ENCODE data around the gene ABCC6. TPM values are rescaled to one million over a fixed set of nuclear protein-coding genes. Genes with fewer than 3 reads are reported as not detected.

ABCC6 gene
- total and polyA plus RNA-seq, 10 of the 15 experiments (the other 5 are each of a cell fraction or from before 2014, with no cell fraction given): 0.05 to 0.13 (median 0.06) TPM; not detected in 5

GRCh38 chr16:16124438-16124837, 98.9 kb downstream of the ABCC6 start:
- SMC1A ChIA-PET (ENCODE audit: uncharacterized antibody, unreplicated experiment): no interaction called here
- in situ Hi-C loops (cut with MboI) (loop anchor here (10.0 kb wide), 1 partner anchor 60 kb away; no protein-coding TSS in a partner anchor), intact Hi-C loops (cut with micrococcal nuclease; ENCODE audit: unreplicated experiment) (loop anchor here (10.0 kb wide), 1 partner anchor 360 kb away; no protein-coding TSS in a partner anchor)
- CTCF ChIA-PET: interaction anchor here (0.9 to 1.2 kb wide), 3 partner anchors 236 to 303 kb away, joined by 3 to 8 read pairs (median 5); partner anchors contain the start of gene CEP20
- H4K20me1 ChIP-seq (ENCODE audit: control insufficient read depth, insufficient read depth): no peaks in the 10 kb centered on the region
- DNase-seq (ENCODE audit: low read depth, low spot score) (no peak), FAIRE-seq (no peak), ATAC-seq (no peak)
- H3K27ac ChIP-seq (ENCODE audit: control insufficient read depth, insufficient read depth): no peak overlapping the region
- no peak overlapping the region for H3K4me3 ChIP-seq
- no peak overlapping the region for H3K4me2 ChIP-seq (ENCODE audit: control insufficient read depth, insufficient read depth)
- H3K79me2 ChIP-seq (ENCODE audit: control insufficient read depth, insufficient read depth, low read length): no peaks in the 10 kb centered on the region
- no peak overlapping the region for H3K9ac ChIP-seq (ENCODE audit: control insufficient read depth, insufficient read depth, low read length)
- POLR2A ChIA-PET: no interaction called here
- H3K36me3 ChIP-seq (ENCODE audit: control insufficient read depth in 2 of 2, insufficient read depth in 2 of 2, low read length in 1 of 2): peaks cover 11 to 45% of the 10 kb centered on the region in 2 experiments
- no peak overlapping the region for H2AFZ ChIP-seq (ENCODE audit: control insufficient read depth, low read depth, low read length)
- RAD21 ChIA-PET (ENCODE audit: unreplicated experiment): interaction anchor here (0.5 kb wide), 2 partner anchors 109 to 298 kb away, joined by 3 to 4 read pairs; no protein-coding TSS in a partner anchor
- no TSS peak for BruUV-seq (replicated peaks)
- no peaks in the 10 kb centered on the region for H3K27me3 ChIP-seq (replicated peaks in 1 of 2; ENCODE audit: control insufficient read depth in 2 of 2, insufficient read depth in 2 of 2, low read length in 1 of 2)
- H3K9me3 ChIP-seq (replicated peaks; ENCODE audit: control insufficient read depth, insufficient read depth, low read length): peaks cover 8% of the 10 kb centered on the region; the same call in 2 of the 3 replicates
- H3K4me1 ChIP-seq (ENCODE audit: control insufficient read depth, insufficient read depth, low read length): no peaks in the 10 kb centered on the region
- 98% methylated on average over 10 of the region's 10 CpGs for WGBS (ENCODE audit: insufficient coverage, insufficient replicate concordance, low lambda C conversion rate, missing lambda C conversion rate)
- TF ChIP-seq SIN3A (IDR thresholded peaks at IDR 0.05; ENCODE audit: low read depth, low read length): no peak
- TF ChIP-seq GATAD2B (conservative IDR thresholded peaks at IDR 0.05; ENCODE audit: low read depth): no peak
- TF ChIP-seq ZNF384 (IDR thresholded peaks at IDR 0.05; ENCODE audit: borderline replicate concordance, low read depth, low read length): no peak
- no peak for TF ChIP-seq RELA (IDR thresholded peaks at IDR 0.05; ENCODE audit: borderline replicate concordance, partially characterized antibody)
- TF ChIP-seq EGR1 (IDR thresholded peaks at IDR 0.05; ENCODE audit: borderline replicate concordance in 1 of 2, low read depth in 2 of 2, low read length in 2 of 2): no peak
- TF ChIP-seq CBFB (IDR thresholded peaks at IDR 0.05; ENCODE audit: low read depth): no peak
- TF ChIP-seq NR2F1 (conservative IDR thresholded peaks at IDR 0.05): no peak
- TF ChIP-seq IRF5 (IDR thresholded peaks at IDR 0.05; ENCODE audit: borderline replicate concordance): no peak
- TF ChIP-seq, protein P1, sequence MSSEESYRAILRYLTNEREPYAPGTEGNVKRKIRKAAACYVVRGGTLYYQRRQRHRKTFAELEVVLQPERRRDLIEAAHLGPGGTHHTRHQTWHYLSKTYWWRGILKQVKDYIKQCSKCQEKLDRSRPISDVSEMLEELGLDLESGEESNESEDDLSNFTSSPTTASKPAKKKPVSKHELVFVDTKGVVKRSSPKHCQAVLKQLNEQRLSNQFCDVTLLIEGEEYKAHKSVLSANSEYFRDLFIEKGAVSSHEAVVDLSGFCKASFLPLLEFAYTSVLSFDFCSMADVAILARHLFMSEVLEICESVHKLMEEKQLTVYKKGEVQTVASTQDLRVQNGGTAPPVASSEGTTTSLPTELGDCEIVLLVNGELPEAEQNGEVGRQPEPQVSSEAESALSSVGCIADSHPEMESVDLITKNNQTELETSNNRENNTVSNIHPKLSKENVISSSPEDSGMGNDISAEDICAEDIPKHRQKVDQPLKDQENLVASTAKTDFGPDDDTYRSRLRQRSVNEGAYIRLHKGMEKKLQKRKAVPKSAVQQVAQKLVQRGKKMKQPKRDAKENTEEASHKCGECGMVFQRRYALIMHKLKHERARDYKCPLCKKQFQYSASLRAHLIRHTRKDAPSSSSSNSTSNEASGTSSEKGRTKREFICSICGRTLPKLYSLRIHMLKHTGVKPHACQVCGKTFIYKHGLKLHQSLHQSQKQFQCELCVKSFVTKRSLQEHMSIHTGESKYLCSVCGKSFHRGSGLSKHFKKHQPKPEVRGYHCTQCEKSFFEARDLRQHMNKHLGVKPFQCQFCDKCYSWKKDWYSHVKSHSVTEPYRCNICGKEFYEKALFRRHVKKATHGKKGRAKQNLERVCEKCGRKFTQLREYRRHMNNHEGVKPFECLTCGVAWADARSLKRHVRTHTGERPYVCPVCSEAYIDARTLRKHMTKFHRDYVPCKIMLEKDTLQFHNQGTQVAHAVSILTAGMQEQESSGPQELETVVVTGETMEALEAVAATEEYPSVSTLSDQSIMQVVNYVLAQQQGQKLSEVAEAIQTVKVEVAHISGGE (CRISPR knock-in tag; IDR thresholded peaks at IDR 0.05): no peak
- no peak for TF ChIP-seq LARP7 (IDR thresholded peaks at IDR 0.05)
- TF ChIP-seq HCFC1 (IDR thresholded peaks at IDR 0.05; ENCODE audit: low read length): no peak
- TF ChIP-seq, protein P2, sequence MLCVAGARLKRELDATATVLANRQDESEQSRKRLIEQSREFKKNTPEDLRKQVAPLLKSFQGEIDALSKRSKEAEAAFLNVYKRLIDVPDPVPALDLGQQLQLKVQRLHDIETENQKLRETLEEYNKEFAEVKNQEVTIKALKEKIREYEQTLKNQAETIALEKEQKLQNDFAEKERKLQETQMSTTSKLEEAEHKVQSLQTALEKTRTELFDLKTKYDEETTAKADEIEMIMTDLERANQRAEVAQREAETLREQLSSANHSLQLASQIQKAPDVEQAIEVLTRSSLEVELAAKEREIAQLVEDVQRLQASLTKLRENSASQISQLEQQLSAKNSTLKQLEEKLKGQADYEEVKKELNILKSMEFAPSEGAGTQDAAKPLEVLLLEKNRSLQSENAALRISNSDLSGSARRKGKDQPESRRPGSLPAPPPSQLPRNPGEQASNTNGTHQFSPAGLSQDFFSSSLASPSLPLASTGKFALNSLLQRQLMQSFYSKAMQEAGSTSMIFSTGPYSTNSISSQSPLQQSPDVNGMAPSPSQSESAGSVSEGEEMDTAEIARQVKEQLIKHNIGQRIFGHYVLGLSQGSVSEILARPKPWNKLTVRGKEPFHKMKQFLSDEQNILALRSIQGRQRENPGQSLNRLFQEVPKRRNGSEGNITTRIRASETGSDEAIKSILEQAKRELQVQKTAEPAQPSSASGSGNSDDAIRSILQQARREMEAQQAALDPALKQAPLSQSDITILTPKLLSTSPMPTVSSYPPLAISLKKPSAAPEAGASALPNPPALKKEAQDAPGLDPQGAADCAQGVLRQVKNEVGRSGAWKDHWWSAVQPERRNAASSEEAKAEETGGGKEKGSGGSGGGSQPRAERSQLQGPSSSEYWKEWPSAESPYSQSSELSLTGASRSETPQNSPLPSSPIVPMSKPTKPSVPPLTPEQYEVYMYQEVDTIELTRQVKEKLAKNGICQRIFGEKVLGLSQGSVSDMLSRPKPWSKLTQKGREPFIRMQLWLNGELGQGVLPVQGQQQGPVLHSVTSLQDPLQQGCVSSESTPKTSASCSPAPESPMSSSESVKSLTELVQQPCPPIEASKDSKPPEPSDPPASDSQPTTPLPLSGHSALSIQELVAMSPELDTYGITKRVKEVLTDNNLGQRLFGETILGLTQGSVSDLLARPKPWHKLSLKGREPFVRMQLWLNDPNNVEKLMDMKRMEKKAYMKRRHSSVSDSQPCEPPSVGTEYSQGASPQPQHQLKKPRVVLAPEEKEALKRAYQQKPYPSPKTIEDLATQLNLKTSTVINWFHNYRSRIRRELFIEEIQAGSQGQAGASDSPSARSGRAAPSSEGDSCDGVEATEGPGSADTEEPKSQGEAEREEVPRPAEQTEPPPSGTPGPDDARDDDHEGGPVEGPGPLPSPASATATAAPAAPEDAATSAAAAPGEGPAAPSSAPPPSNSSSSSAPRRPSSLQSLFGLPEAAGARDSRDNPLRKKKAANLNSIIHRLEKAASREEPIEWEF (IDR thresholded peaks at IDR 0.05; ENCODE audit: insufficient replicate concordance, low read depth, low read length): no peak
- TF ChIP-seq SMC3 (IDR thresholded peaks at IDR 0.05; ENCODE audit: borderline replicate concordance, low read length): no peak

Measured in GM12878 (cell line).